HL-60 (cell line): ENCODE measurements around the gene RPUSD1.

Experiments
- POLR2AphosphoS5 ChIP-seq: IDR thresholded peaks from 2 replicates; pipeline ENCODE4 v1.6.1; 2012; ENCODE audit warnings: low read depth
- SPI1 ChIP-seq: IDR thresholded peaks from 2 replicates; pipeline ENCODE4 v1.6.1; 2012; ENCODE audit warnings: low read depth, mild to moderate bottlenecking, borderline replicate concordance
- TF ChIP-seq, protein P1 (sequence below): IDR thresholded peaks from one replicate; pipeline ENCODE4 v1.5.1; 2011; ENCODE audit warnings: low read length, control low read depth, inconsistent platforms; ENCODE audit not compliant: insufficient read depth
- TF ChIP-seq, protein P2 (sequence below): IDR thresholded peaks from 2 replicates; pipeline ENCODE4 v1.6.1; 2012; ENCODE audit warnings: low read depth; ENCODE audit not compliant: insufficient replicate concordance

DNA sequence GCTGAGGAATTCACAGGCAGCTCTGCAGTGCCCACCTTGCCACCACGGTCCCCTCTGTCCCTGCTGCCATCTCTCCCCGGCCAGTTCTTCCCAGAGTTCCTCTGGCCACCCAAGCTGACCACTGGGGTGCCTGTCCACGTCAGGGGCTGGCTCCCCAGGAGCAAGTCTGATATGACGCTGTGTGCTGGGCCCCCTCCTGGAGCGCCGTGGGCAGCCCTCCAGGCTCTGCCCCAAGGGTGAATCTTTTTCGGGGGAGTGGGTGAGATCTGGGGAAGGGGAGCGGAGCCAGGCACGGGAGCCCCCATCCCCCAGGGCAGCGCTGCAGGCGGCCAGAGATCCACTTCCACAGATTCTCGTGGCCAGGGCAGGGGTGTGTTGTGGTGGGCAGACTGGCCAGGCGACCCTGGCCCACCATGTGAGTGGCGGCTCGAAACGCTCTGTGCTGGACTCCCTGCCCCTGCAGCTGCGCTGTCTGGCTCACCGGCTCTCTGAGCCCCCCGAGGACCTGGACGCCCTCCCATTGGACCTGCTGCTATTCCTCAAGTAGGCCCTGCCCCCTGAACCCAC is 23.9 kb downstream of the RPUSD1 start:
- TF ChIP-seq, protein P1, sequence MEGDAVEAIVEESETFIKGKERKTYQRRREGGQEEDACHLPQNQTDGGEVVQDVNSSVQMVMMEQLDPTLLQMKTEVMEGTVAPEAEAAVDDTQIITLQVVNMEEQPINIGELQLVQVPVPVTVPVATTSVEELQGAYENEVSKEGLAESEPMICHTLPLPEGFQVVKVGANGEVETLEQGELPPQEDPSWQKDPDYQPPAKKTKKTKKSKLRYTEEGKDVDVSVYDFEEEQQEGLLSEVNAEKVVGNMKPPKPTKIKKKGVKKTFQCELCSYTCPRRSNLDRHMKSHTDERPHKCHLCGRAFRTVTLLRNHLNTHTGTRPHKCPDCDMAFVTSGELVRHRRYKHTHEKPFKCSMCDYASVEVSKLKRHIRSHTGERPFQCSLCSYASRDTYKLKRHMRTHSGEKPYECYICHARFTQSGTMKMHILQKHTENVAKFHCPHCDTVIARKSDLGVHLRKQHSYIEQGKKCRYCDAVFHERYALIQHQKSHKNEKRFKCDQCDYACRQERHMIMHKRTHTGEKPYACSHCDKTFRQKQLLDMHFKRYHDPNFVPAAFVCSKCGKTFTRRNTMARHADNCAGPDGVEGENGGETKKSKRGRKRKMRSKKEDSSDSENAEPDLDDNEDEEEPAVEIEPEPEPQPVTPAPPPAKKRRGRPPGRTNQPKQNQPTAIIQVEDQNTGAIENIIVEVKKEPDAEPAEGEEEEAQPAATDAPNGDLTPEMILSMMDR, result no peak
- TF ChIP-seq, protein P2, sequence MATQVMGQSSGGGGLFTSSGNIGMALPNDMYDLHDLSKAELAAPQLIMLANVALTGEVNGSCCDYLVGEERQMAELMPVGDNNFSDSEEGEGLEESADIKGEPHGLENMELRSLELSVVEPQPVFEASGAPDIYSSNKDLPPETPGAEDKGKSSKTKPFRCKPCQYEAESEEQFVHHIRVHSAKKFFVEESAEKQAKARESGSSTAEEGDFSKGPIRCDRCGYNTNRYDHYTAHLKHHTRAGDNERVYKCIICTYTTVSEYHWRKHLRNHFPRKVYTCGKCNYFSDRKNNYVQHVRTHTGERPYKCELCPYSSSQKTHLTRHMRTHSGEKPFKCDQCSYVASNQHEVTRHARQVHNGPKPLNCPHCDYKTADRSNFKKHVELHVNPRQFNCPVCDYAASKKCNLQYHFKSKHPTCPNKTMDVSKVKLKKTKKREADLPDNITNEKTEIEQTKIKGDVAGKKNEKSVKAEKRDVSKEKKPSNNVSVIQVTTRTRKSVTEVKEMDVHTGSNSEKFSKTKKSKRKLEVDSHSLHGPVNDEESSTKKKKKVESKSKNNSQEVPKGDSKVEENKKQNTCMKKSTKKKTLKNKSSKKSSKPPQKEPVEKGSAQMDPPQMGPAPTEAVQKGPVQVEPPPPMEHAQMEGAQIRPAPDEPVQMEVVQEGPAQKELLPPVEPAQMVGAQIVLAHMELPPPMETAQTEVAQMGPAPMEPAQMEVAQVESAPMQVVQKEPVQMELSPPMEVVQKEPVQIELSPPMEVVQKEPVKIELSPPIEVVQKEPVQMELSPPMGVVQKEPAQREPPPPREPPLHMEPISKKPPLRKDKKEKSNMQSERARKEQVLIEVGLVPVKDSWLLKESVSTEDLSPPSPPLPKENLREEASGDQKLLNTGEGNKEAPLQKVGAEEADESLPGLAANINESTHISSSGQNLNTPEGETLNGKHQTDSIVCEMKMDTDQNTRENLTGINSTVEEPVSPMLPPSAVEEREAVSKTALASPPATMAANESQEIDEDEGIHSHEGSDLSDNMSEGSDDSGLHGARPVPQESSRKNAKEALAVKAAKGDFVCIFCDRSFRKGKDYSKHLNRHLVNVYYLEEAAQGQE, result no peak
- TF ChIP-seq POLR2AphosphoS5 (no peak), SPI1 (no peak)
